Measurements from ENCODE around the gene CHST11.

Gene CHST11

DNA sequence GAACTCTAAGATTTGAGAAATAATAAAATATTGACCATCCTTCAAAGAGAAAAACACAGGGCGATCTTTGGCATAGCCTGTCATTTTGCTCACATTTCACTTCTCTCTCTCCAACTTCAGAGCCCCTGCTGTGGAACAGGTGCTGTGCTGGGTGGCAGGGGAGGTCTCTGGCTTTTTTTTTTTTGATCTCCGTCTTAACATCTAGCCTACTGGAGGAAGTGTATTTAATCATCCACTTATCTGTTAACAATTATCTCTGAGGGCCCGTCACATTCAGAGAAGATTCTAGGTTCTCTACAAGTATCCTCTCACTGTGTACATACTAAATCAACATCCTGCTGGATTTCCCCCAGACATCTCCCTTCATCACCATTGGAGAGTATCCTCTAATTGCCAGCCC is 34.1 kb downstream of the CHST11 start:
- Histone ChIP-seq H3K9ac (ENCODE audit: insufficient read length, low read depth) (no peak overlapping the region), H3K4me1 (ENCODE audit: insufficient read depth, insufficient read length) (peaks cover 3% of the 10 kb centered on the region)

DNA sequence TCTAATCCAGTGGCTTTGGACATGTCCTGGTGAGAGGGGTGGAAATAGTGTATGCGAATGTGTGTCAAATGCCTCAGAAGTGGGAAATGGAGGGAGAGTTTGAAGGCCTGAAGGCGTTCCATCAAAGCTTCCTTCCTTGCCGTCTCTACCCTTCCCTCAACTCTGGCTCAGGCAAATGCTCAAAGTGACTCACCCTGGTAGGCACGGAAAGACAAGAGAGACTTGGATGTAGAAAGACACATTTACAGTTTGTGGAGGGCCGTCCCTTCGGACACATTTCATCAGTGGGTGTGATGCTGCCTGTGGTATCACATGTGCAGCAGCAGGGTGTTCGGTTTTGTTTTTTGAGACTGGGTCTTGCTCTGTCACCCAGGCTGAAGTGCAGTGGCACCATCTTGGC is 36.7 kb downstream of the CHST11 start:
- Histone ChIP-seq H3K9ac (ENCODE audit: insufficient read length, low read depth) (no peak overlapping the region), H3K9me3 (ENCODE audit: insufficient read depth, low read length) (no peaks in the 10 kb centered on the region), H3K4me3 (ENCODE audit: insufficient read length, low read depth) (no peak overlapping the region), H3K36me3 (ENCODE audit: insufficient read depth, insufficient read length, low read length) (peaks cover 3% of the 10 kb centered on the region), H3K27me3 (ENCODE audit: insufficient read depth, insufficient read length) (no peaks in the 10 kb centered on the region), H3K4me1 (ENCODE audit: insufficient read depth, insufficient read length) (no peaks in the 10 kb centered on the region)
- no peak for DNase-seq (ENCODE audit: low read depth, low spot score)
- TF ChIP-seq ZNF274 (IDR thresholded peaks at IDR 0.05; ENCODE audit: low read depth, low read length) (no peak), YY1 (IDR thresholded peaks at IDR 0.05; ENCODE audit: insufficient read depth, insufficient read length) (no peak), SUZ12 (IDR thresholded peaks at IDR 0.05; ENCODE audit: extremely low read depth, insufficient read depth, insufficient read length) (no peak)

More for the DNA sequence above, 34.1 kb downstream of the CHST11 start:
- no peak for DNase-seq (ENCODE audit: low read depth, low spot score)
- no peak overlapping the region for H3K4me3 ChIP-seq (ENCODE audit: insufficient read length, low read depth)
- TF ChIP-seq ZNF274 (IDR thresholded peaks at IDR 0.05; ENCODE audit: low read depth, low read length), result no peak
- no peak for TF ChIP-seq YY1 (IDR thresholded peaks at IDR 0.05; ENCODE audit: insufficient read depth, insufficient read length)
- no peak for TF ChIP-seq SUZ12 (IDR thresholded peaks at IDR 0.05; ENCODE audit: extremely low read depth, insufficient read depth, insufficient read length)
- no peaks in the 10 kb centered on the region for H3K9me3 ChIP-seq (ENCODE audit: insufficient read depth, low read length)
- H3K27me3 ChIP-seq (ENCODE audit: insufficient read depth, insufficient read length), result no peaks in the 10 kb centered on the region
- H3K36me3 ChIP-seq (ENCODE audit: insufficient read depth, insufficient read length, low read length), result peaks cover 3% of the 10 kb centered on the region

DNA sequence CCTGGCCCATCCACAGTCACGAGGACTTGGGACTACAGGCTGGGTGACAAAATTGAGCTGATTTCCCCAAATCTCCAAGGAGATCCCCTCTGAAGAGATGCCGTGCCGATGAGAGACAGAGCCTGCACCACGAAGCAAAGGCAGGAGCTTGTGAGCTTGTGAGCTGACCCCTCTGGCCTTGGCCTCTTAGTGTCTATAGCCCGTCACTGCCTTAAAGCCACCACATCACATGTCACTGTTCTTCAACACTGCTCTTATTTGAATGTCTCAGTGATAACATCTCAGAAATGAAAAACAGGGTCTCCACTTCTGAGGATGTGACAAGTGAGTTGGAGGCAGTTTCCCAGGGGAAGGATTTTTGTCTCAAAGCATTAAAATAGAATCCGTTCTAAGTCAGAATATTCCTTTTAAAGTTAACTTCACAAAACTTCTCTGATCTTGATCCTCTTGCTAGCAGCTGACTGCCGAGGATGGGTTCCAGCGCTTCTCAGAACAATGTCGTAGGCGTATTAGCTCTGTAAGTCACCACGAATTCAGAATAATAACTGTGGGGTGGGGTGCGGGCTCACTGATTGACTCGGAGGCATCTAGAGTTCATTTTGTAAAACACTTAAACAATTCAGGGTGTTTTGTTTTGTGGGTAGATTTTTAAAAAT is 37.5 kb downstream of the CHST11 start:
- Histone ChIP-seq H3K36me3 (ENCODE audit: insufficient read depth, insufficient read length, low read length) (peaks cover 3% of the 10 kb centered on the region), H3K9ac (ENCODE audit: insufficient read length, low read depth) (no peak overlapping the region), H3K9me3 (ENCODE audit: insufficient read depth, low read length) (no peaks in the 10 kb centered on the region), H3K27me3 (ENCODE audit: insufficient read depth, insufficient read length) (no peaks in the 10 kb centered on the region), H3K4me1 (ENCODE audit: insufficient read depth, insufficient read length) (no peaks in the 10 kb centered on the region), H3K4me3 (ENCODE audit: insufficient read length, low read depth) (no peak overlapping the region)
- TF ChIP-seq YY1 (IDR thresholded peaks at IDR 0.05; ENCODE audit: insufficient read depth, insufficient read length) (no peak), ZNF274 (IDR thresholded peaks at IDR 0.05; ENCODE audit: low read depth, low read length) (no peak), SUZ12 (IDR thresholded peaks at IDR 0.05; ENCODE audit: extremely low read depth, insufficient read depth, insufficient read length) (no peak)
- no peak for DNase-seq (ENCODE audit: low read depth, low spot score)

DNA sequence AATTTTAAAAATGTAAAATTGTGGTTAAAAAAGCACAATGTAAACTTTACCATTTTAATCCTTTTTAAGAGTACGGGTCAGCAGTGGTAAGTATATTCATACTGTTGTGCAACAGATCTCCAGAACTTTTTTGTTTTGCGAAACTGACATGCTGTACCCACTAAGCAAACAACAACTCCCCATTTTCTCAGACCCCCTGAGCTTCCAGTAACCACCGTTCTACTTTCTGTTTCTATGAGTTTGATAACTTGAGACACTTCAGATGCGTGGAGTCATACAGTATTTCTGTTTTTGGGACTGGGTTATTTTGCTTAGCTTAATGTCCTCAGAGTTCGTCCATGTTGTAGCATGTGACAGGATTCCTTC is 38.0 kb downstream of the CHST11 start:
- H3K4me3 ChIP-seq (ENCODE audit: insufficient read length, low read depth), result no peak overlapping the region
- peaks cover 3% of the 10 kb centered on the region for H3K36me3 ChIP-seq (ENCODE audit: insufficient read depth, insufficient read length, low read length)

DNA sequence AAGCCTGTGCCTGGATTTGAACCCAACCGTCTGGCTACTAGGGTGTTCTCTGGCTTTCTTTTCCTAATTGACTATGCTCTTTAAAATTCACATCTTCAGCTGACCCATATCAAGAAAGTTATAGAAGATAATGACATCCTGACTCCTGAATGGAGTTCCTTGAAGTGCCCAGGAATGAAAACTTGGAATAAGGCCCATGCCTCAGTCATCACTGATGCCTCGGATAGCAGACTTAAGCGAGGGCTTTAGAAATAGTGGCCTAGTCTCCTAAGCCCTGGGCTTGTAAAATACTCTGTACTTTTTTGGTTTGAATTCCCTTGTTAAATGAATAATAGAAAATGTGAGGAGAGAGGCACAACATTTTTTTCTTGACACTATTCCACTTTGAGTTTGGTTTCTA is 39.0 kb downstream of the CHST11 start:
- no peak for TF ChIP-seq YY1 (IDR thresholded peaks at IDR 0.05; ENCODE audit: insufficient read depth, insufficient read length)
- TF ChIP-seq SUZ12 (IDR thresholded peaks at IDR 0.05; ENCODE audit: extremely low read depth, insufficient read depth, insufficient read length), result no peak
- no peak for TF ChIP-seq ZNF274 (IDR thresholded peaks at IDR 0.05; ENCODE audit: low read depth, low read length)
- no peak for DNase-seq (ENCODE audit: low read depth, low spot score)
- H3K27me3 ChIP-seq (ENCODE audit: insufficient read depth, insufficient read length), result no peaks in the 10 kb centered on the region
- H3K36me3 ChIP-seq (ENCODE audit: insufficient read depth, insufficient read length, low read length), result peaks cover 3% of the 10 kb centered on the region
- H3K4me1 ChIP-seq (ENCODE audit: insufficient read depth, insufficient read length), result no peaks in the 10 kb centered on the region
- H3K9me3 ChIP-seq (ENCODE audit: insufficient read depth, low read length), result no peaks in the 10 kb centered on the region
- no peak overlapping the region for H3K4me3 ChIP-seq (ENCODE audit: insufficient read length, low read depth)
- no peak overlapping the region for H3K9ac ChIP-seq (ENCODE audit: insufficient read length, low read depth)

More for the DNA sequence above, 38.0 kb downstream of the CHST11 start:
- H3K4me1 ChIP-seq (ENCODE audit: insufficient read depth, insufficient read length), result no peaks in the 10 kb centered on the region
- TF ChIP-seq ZNF274 (IDR thresholded peaks at IDR 0.05; ENCODE audit: low read depth, low read length) (no peak), SUZ12 (IDR thresholded peaks at IDR 0.05; ENCODE audit: extremely low read depth, insufficient read depth, insufficient read length) (no peak), YY1 (IDR thresholded peaks at IDR 0.05; ENCODE audit: insufficient read depth, insufficient read length) (no peak)
- no peak for DNase-seq (ENCODE audit: low read depth, low spot score)
- H3K9ac ChIP-seq (ENCODE audit: insufficient read length, low read depth), result no peak overlapping the region
- H3K27me3 ChIP-seq (ENCODE audit: insufficient read depth, insufficient read length), result no peaks in the 10 kb centered on the region
- H3K9me3 ChIP-seq (ENCODE audit: insufficient read depth, low read length), result no peaks in the 10 kb centered on the region

DNA sequence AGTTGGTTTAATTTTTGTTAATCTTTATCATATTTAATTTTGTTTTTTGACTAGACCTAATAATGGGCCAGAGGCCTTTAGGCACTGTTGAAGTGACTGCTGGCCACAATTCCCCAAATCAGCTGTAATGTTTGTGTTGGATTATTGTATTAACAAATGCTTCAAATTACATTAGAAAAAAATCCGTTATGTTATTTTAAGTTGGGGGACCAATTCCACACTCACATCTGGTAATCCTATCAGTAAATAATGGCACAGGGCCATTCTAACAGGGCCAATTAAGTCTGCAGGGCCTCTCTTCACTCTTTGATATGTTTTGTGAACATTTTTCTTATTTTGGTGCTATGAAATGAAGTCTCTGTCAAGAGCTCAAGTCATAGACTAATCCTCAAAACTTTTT is 39.6 kb downstream of the CHST11 start:
- no peak overlapping the region for H3K9ac ChIP-seq (ENCODE audit: insufficient read length, low read depth)
- no peaks in the 10 kb centered on the region for H3K27me3 ChIP-seq (ENCODE audit: insufficient read depth, insufficient read length)
- H3K9me3 ChIP-seq (ENCODE audit: insufficient read depth, low read length), result no peaks in the 10 kb centered on the region
- no peak for DNase-seq (ENCODE audit: low read depth, low spot score)
- no peak for TF ChIP-seq SUZ12 (IDR thresholded peaks at IDR 0.05; ENCODE audit: extremely low read depth, insufficient read depth, insufficient read length)
- no peak for TF ChIP-seq ZNF274 (IDR thresholded peaks at IDR 0.05; ENCODE audit: low read depth, low read length)
- TF ChIP-seq YY1 (IDR thresholded peaks at IDR 0.05; ENCODE audit: insufficient read depth, insufficient read length), result no peak
- H3K4me1 ChIP-seq (ENCODE audit: insufficient read depth, insufficient read length), result no peaks in the 10 kb centered on the region
- peaks cover 3% of the 10 kb centered on the region for H3K36me3 ChIP-seq (ENCODE audit: insufficient read depth, insufficient read length, low read length)
- no peak overlapping the region for H3K4me3 ChIP-seq (ENCODE audit: insufficient read length, low read depth)

DNA sequence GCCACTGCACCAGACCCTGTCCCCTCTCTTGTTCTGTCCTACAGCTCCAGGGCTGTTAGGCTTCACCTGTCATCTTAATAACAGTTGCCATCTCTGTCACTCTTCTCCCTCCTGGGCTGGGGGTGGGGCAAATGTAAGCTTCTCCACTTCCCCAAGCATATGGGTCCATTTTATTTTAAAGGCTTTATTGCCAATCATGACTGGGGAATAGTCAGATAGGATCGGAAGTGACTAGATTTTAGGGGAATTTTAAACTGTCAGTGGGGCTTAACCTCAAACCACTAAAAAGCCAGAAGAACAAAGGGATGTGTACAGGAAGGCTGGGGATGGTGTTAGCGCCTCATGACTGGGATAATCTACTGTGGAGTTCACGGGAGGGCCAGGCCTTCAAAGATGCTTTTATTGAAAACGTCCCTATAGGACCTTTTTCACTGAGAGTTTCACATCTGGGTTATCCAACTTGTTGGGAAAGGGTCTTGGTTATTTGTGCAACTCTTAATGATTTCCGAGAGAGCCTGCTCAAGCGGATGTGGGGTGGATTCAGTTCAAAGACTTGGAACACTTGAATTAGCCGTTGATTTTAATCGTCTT is 41.6 kb downstream of the CHST11 start:
- peaks cover 3% of the 10 kb centered on the region for H3K36me3 ChIP-seq (ENCODE audit: insufficient read depth, insufficient read length, low read length)
- no peak overlapping the region for H3K9ac ChIP-seq (ENCODE audit: insufficient read length, low read depth)
- no peaks in the 10 kb centered on the region for H3K4me1 ChIP-seq (ENCODE audit: insufficient read depth, insufficient read length)
- DNase-seq (ENCODE audit: low read depth, low spot score), result no peak
- TF ChIP-seq SUZ12 (IDR thresholded peaks at IDR 0.05; ENCODE audit: extremely low read depth, insufficient read depth, insufficient read length), result no peak
- TF ChIP-seq ZNF274 (IDR thresholded peaks at IDR 0.05; ENCODE audit: low read depth, low read length), result no peak
- TF ChIP-seq YY1 (IDR thresholded peaks at IDR 0.05; ENCODE audit: insufficient read depth, insufficient read length), result no peak
- H3K4me3 ChIP-seq (ENCODE audit: insufficient read length, low read depth), result no peak overlapping the region
- H3K27me3 ChIP-seq (ENCODE audit: insufficient read depth, insufficient read length), result no peaks in the 10 kb centered on the region
- no peaks in the 10 kb centered on the region for H3K9me3 ChIP-seq (ENCODE audit: insufficient read depth, low read length)

Measured in NT2/D1 (cell line).